ENCODE measurements around the gene SEC22C.

- TF ChIP-seq, protein P1, sequence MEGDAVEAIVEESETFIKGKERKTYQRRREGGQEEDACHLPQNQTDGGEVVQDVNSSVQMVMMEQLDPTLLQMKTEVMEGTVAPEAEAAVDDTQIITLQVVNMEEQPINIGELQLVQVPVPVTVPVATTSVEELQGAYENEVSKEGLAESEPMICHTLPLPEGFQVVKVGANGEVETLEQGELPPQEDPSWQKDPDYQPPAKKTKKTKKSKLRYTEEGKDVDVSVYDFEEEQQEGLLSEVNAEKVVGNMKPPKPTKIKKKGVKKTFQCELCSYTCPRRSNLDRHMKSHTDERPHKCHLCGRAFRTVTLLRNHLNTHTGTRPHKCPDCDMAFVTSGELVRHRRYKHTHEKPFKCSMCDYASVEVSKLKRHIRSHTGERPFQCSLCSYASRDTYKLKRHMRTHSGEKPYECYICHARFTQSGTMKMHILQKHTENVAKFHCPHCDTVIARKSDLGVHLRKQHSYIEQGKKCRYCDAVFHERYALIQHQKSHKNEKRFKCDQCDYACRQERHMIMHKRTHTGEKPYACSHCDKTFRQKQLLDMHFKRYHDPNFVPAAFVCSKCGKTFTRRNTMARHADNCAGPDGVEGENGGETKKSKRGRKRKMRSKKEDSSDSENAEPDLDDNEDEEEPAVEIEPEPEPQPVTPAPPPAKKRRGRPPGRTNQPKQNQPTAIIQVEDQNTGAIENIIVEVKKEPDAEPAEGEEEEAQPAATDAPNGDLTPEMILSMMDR (IDR thresholded peaks at IDR 0.05; ENCODE audit: insufficient read depth, low read length, poor library complexity, severe bottlenecking), result no peak
- no peak for TF ChIP-seq EZH2phosphoT487 (conservative IDR thresholded peaks at IDR 0.05; ENCODE audit: low read length)
Measured at GRCh38 chr3:42520906-42521305, 60.9 kb downstream of the SEC22C start.
